HG02970 (cell line): ENCODE measurements around the gene DEFB123.

ENCODE experiments used
- ATAC-seq: cut with Tn5 transposase; IDR thresholded peaks from one replicate; pipeline ENCODE4 v1.9.1; 2021; ENCODE audit warnings: mild to moderate bottlenecking, moderate library complexity, moderate number of reproducible peaks; ENCODE audit not compliant: unreplicated experiment, low FRiP score

Gene DEFB123

DNA sequence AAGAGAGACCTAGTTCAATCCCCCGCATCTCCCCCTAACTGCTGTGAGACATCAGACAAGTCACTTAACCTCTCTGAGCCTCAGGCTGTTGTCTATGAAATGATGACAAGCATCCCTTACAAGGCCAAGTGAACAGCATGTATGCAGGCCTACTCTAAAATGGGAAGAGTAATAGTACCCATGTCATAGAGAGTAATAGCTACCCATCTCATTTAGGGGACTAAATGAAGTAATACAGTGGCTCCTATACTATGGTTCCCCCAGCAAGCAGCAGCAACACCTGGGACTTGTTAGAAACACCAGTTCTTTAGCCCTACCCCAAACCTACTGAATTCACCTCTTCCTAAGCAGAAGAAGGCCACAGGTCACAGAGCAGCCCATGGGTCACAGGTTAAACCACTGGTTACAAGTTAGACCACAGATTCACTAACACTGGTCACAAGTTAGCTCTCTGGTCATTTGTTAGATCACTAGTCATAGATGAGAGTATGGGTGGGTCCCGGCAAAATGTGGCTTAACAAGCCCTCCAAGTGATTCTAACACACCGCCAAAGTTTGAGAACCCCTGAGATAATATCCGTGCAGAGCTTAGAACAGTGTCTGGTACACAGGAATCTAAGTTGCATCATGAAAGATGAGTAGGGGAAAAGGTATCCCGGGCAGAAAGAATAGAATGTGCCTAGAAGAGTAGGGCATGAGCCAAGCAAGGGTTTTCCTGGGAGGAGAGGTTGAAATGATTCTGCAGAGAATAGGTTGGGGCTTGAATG, 33.1 kb downstream of the DEFB123 start:
- ATAC-seq = no peak

DNA sequence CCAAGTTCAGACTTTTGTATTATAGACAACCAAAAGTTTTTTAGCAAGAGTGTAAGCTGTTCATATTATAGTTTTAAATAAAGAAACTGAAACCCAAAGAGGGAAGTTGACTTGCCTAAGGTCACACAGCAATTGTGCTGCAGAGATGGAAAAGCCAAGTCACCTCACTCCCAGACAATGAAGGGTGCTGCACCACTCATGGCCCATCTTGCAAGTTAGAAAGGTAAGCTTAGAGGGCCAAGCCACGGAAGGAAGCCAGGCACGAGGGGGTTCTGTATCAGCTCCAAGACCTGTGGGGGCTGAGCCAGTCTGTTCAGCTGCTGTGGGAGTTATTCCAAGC, 33.6 kb downstream of the DEFB123 start:
- no peak for ATAC-seq

DNA sequence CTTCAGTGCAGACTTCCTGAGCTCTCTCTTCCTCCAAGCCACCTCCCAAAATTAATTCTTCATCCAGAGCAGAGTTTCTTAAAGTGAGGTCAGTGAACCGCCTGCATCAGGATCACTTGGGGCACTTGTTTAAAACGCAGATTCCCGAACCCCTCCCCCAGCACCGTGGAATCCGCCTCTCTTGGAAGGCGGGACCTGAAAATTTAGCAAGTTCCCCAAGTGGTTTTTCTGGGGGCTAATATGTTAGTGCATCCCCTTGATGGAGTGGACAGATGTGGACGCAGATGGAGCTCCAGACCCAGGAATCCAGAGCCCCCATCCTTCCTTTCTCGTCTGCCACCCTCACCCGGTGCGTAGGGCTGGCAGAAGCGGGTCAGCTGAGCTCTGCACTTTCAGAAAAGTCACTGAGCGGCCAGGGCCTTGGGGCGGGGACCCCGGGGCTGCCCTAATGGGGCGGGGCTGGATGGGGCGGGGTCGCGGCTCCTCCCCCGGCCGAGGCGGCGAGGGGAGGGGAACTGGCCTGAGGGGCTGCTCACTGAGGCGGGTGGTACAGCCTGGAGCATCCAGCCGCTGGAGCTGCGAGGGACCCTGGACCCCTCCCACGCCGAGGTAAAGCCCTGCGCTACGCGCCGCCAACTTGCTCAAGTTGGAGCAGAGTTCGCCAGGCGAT, 34.5 kb downstream of the DEFB123 start, which contains the start of the genes DEFB124 and REM1:
Gene DEFB124 (minus strand): TSS at position 370 of the 670 bp plus-strand sequence. CDS start 2,114 bp downstream, outside the sequence.
Gene REM1 (plus strand): TSS at position 531 of the 670 bp plus-strand sequence. CDS start 1,158 bp downstream, outside the sequence.
- no peak for ATAC-seq

DNA sequence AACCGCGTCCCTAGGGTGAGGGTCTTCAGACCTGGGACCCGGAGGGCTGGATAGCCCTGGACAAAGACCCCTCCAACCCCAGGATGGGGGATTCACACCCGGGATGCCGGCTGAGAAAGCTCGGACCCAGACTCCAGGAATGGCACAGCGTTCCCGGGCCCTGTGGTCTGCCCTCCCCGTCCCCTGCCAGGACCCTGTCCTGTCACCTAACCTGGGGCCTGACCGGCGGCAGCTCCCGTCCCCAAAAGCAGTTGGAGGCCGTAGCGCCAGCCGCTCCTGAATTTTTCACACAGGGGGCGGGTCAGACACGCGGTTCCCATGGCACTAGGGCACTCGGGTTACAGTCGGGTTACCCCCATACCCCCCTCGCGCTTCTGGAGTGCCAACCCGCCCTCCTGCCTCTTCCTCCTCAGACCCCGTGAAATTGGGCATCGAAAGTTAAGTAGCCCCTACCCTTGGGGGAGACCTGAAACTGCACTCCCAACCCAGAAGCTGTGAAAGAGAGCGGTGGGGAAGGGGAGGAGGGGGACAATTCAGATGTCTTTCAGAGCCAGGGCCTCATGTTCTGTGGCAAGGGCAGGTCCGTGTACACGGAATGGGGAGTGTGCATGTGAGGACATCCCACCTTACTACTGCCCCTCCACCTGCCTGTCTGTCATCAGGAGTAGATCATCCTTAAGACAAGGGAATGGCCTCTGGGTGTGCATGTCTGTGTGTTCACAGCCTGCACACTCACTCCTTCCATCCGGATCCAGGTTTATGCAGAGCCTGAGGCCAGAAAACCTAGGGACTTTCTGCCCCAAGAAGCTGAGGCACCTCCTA, 35.3 kb downstream of the DEFB123 start:
- ATAC-seq = no peak

DNA sequence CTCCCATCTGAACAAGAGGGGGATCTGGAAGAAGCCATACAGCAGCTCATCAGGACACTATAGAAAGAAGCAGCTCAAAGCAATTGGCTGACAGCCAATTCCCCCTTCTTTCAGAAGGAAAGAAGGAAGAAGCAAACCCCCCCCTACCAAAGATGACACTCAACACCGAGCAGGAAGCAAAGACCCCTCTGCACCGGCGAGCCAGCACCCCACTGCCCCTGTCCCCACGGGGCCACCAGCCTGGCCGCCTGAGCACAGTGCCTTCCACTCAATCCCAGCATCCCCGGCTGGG, 35.8 kb downstream of the DEFB123 start:
- no peak for ATAC-seq

DNA sequence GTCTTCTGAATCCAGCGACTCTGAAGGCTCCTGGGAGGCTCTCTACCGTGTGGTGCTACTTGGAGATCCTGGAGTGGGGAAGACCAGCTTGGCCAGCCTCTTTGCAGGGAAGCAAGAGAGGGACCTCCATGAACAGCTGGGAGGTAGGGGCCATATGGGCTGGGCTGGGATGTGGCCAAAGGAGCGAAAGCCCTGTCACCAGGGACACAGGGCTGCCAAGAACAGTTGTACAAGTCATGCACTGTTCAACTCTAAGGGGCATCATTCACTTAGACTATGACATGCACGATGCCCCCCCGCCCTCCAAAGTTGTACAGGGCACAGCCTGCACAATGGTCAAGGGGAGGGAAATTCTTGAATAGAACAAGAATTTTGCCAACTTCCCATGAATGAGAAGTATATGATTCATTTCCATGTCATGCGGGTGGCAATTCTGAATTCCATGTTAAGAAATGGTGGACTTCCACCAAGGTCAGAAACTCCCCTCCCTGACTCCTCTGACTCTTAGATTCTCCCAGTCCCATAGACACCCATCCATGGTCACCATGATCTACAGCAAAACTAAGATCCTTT, 36.3 kb downstream of the DEFB123 start:
- no peak for ATAC-seq

DNA sequence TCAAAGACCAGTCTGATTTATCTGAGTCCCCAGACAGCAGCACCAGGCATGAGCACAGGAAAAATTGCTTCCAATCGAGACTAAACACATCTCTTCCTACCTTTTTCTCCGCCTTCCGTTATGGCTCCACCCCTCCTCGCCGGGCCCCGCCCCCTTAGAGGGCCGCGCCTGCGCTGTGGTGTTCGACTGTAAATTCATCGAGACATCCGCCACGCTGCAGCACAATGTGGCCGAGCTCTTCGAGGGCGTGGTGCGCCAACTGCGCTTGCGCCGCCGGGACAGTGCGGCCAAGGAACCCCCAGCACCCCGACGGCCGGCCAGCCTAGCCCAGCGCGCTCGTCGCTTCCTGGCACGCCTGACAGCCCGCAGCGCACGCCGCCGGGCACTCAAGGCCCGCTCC, 43.6 kb downstream of the DEFB123 start:
- ATAC-seq = no peak

DNA sequence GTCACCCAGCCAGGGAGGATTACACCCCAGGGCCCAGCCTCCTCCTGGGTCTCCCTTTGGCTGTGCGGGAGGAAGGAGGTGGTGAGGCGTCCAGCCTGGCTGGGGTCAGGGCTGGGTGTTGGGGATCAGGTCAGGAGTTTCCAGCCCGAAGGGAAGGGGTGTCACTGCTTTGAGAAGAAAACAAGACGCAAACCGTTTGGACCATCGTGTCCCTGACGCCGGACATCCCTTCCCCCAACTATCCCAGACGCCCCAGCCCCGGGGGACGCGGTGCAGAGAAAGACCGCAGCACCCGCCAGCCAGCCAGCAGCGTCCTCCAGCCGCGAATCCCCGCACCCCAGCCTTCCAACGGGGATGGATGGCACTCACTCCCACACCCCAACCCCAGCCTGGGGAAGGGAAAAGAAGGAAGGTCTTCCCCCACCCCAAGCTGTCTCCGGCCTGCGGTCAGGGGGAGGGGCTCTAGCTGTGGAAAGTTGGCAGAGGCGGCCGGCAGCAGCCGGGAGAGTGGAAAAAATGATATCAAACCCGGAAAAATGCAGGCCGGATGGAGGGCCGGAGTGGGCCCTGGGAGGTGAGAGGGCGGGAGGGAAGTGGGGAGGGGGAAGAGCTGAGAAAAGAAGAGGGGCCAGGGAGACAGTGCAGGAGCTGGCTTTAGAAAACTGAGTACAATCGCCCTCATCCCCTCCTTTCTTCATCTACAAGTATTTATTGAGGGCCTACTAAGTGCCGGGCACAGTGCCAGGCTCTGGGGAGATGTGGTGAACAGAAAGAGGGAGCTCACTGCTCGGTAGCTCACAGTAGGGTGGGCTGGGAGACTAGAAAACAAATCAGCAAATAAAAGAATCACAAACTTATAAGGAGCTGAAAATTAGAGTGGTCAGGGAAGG, 45.3 kb downstream of the DEFB123 start:
- ATAC-seq = no peak

DNA sequence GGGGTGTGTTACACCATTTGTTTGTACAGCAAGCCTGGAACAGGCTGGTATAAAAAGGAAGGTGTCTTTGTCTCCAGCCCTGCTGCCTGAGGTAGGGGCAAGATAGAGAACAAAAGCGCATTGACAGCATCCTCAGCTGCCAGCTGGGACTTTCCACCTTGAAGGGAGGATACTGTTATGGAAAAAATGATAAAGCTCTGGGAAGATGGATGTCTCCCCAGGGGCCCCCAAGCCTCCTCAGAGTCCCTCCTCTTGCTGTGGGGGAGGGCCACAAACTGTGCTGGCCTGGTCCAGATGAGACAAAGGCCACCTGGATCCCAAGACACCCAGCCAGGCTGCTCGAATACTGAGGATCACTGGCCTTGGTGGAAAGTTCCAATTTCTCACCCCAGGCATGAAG, 47.7 kb downstream of the DEFB123 start:
- no peak for ATAC-seq

DNA sequence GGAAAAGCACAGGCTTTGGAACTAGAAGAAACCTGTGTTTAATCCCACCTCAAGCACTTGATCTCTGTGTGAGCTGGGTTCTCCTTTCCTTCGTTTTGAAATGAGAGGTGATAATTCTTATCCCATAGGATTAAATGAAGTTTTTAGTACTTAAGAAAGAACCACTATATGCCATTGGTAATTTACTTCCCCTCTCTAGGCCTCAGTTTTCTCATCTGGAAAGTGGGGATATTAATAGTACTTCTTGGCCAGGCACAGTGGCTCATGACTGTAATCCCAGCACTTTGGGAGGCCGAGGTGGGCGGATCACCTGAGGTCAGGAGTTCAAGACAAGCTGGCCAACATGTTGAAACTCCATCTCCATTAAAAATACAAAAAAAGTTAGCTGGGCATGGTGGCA, 48.7 kb downstream of the DEFB123 start:
- ATAC-seq = no peak

DNA sequence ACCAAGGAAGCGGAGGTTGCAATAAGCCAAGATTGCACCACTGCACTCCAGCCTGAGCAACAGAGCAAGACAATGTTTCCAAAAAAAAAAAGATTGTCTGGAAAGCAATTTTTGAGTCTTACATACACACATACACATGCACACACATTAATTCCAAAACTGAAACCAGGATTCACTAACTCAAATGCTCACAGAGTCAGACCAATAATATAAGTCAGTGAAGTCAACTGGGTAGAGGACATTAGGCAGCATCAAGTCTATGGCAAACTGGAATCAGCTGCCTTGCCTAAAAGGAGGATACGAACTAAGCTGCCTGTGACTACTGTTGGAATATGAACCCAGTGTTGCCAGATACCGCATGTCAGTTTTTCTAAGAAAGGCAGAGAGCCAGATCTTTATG, 50.3 kb downstream of the DEFB123 start:
- ATAC-seq = no peak

DNA sequence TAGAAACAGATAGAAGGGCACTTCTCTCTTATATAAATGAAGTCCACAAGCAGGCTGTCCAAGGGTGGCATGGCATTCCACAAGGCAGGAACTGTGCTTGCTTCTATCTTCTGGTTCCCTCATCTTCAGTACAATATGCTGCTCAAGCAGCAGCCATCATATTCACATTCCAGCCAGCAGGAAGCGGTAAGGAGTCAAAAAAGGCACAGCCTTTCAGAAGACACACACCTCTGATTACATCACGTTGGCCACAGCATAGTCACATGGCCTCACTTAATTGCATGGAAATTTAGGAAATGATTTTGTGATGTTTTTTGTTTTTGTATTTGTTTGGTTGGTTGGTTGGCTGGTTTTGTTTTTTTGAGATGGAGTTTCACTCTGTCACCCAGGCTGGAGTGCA, 53.7 kb downstream of the DEFB123 start:
- ATAC-seq = no peak

DNA sequence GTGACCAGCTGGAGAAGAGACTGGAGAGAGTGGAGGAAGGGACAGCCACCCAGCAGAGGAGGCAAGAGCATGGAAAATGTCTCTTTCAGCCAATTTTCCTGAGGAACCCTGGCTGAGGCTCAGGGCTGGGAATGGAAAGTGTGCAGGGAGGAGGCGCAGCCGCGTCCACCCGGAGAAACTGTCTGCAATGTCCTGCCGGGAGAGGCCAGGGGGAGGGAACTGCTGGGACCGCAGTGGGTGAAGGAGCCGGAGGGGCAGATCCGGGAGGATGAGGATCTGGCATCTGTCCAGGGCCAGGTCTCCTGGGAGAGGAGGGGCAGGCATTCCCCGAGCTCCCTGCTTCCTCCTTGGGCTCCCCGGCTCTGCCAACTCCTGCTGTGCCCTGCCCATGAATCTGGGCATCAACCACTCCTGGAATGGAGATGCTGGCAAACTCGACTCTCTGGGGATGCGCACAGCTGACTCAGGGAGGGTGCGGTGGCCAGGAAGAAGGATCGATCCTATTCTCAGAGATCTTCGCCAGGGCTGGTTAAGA, 56.4 kb downstream of the DEFB123 start:
- no peak for ATAC-seq

DNA sequence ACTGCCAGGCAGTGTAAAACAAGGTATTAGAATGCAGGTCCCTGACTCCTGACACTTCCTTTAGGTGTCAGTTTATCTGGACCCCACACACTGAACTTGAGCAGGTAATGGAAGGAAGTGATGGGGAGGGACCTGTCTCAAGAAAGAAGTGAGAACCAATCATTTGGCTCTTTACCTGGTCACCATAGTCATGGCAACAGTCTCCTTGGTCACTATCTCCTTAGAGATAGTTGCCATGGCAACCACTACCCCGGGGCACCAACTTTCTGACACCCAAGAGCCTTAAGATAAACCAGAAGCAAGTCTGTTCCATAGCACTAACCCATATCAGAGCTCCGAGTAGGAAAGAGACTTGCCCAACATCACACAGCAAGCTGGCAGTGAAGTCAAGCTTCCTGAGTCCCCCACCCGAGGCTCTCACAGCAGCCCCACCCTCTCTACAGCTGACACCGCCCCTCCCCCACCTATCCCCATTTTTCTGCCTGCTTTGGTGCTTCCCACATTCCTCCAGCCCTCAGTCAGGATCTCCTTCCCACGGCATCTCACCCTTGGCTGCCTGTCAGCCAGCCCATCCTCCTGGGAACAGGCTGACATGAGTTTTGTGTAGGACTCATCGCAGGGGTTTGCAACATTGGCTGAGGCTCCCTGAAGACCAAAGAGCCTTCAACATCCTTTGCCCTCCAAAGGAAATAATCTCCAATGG, 57.6 kb downstream of the DEFB123 start:
- no peak for ATAC-seq
